NT2/D1 (cell line): ENCODE measurements around the gene ERICH6.

Experiments
- SUZ12 ChIP-seq: IDR thresholded peaks from 2 replicates; pipeline ENCODE4 v1.6.1; 2011; ENCODE audit not compliant: insufficient read length, insufficient read depth; ENCODE audit errors: extremely low read depth
- YY1 ChIP-seq: IDR thresholded peaks from 2 replicates; pipeline ENCODE4 v1.6.1; 2011; ENCODE audit not compliant: insufficient read length, insufficient read depth
- ZNF274 ChIP-seq: IDR thresholded peaks from 2 replicates; pipeline ENCODE4 v1.6.1; 2011; ENCODE audit warnings: mild to moderate bottlenecking, low read depth, low read length

GRCh38 chr3:150662410-150663200 is 41.1 kb downstream of the ERICH6 start:
- no peak for TF ChIP-seq SUZ12
- TF ChIP-seq YY1, result no peak
- TF ChIP-seq ZNF274, result no peak
